Kidney glomerular epithelial cell (primary cell): ENCODE data around the gene ZNF32.
"Not testable (repeated sequence)": the region's sequence is repeated elsewhere in the genome, so short reads cannot be mapped to it uniquely, and the experiment has no call there.

Experiments
- DNase-seq: peaks from one replicate; lab custom pipeline; 2025; lab: John Stamatoyannopoulos, UW

ZNF32 gene

DNA sequence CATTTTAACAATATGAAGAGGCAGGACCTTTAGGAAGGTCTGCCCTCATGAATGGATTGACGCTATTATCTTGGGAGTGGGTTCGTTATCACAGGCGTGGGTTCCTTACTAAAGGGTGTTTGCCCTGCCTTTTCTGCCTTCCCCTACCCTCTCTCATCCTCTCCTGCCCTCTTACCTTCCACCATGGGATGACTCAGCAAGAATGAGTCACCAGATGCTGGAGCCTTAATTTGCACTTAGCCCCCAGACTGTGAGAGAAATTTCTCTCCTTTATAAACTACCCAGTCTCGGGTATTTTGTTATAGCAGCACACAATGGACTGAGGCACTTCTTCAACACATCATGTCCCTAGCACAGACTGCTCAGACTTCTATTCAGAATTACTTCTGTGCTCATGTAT is 31.4 kb upstream of the ZNF32 start:
- DNase-seq, result no peak

DNA sequence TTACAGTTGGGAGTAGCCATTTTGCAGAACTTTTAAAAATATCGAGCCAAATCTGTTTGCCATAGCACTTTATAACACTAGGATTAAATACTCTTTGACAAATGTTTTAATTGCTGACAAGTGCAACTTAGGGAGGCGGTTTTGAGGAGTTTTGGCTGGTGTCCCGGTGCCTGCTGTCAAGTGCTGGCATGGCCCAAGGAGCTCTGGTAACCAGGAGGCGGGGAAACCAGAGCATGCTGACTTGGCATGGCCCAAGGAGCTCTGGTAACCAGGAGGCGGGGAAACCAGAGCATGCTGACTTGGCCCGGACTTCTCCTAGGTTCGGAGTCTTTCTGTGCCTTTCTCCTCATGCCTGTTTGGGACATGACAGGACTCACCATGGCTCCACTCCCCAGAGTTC is 30.8 kb upstream of the ZNF32 start:
- no peak for DNase-seq

DNA sequence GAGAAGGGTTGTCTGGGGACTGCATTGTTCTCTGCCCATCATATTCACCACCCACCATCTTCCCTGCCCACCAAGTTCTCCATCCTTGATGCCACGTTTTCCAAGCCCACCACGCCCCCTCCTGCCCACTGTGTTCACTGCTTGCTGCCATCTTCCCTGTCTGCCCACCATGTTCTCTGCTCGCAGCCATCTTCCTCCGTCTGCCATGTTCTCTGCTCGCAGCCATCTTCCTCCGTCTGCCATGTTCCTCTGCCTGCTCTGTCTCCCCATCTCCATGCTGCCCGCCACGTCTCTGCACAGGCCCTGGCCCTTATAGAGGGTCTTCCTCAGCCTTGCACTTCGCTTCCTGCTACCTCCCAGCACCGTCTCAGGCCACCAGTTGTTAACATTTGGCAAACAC is 30.0 kb upstream of the ZNF32 start:
- no peak for DNase-seq

DNA sequence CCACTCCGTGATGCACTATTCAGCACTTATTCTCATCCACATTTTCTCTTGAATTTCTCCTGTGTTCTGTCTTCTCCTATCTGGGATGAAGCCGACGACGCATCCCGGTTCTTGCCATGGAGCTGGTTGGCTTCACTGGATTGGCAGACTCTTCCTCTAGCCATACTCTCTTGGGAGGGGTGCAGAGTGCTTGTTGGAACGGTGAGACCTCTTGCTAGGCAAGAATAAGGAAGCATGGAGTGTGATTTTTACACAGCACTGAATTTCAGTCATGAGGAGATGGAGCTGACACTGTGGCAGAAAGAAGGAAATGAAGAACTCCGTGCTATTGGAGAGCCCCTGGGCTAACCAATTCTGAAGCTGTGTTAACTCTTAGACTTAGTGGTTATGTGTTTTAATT is 28.2 kb upstream of the ZNF32 start:
- no peak for DNase-seq

DNA sequence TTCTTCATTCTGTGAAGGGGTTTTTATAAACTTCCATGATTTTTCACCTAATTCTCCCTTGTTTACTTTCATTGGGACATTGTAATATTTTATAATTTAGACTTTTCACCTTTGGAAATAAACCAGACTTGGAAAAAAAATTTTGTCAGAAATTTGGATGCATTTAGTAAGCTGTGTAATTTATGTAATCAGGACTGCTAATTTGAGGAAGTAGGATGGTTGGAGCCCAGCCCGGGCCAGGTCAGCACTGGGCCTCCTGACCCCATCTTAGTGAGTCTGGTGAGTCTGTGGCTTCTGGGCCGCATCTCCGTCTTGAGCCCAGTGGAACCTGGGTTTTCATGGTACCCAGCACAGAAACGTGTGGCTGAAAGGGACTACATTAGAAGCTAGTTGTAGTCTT is 27.6 kb upstream of the ZNF32 start:
- DNase-seq, result no peak

- no peak for DNase-seq
Observed at GRCh38 chr10:43674553-43675210, 26.0 kb upstream of the ZNF32 start.

DNA sequence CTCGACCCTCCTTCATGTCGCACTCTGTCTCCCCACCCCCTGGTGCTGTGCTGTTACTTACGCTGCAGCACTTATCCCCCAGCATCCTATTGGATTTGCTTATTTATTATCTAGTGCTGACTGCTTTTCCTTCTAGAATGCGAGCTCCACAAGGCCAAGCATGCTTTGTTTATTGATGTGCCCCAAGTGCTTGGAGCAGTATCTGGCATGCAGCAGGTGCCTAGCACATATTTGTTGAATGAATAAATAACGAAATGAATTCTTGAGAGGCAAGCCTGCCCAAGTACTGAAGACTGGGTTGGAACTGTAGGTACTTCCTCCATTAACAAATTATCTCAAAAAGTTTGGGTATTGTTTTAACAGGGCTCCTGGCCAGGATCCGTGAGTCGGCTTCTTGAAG is 24.8 kb upstream of the ZNF32 start:
- DNase-seq, result no peak

DNA sequence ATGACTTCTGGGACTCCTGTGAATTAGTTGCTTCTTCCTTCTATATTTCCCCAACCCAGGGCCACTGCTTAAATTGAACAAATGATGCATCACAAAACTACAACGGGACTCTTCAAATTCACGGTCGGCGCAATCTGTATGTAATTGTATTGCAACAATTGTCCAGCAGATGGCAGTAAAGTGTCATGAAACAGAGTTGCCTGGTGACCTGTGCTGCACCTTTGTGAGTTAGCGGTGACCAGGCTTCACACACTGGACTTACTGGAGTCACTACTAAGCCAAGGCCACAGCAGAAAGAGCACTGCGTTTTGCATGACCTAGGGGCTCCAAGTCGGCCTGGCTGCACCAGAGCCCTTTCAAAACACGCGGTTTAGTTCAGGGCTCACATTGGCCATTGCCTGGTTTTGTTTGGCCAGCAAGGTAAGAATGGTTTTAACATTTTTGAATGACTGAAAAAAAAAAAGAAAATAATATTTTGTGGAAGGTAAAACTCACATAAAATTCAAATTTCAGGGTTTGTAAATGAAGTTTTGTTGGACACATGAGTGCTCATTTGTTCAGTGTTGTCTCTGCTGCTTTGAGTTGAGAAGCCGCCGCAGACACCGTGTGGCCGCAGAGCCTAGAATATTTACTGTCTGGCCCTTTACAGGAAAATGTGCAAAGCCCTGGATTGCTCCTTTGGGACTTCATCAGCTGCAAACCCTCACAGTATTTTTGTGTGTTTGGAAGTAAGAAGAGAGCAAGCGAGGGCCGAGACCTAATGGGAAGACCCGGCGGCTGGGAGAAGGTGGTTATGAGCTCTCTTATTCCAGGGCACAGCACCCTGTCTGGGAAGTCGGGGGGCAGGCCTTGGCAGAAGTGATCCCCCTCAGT is 23.2 kb upstream of the ZNF32 start:
- DNase-seq, result peak; percentile 50

DNA sequence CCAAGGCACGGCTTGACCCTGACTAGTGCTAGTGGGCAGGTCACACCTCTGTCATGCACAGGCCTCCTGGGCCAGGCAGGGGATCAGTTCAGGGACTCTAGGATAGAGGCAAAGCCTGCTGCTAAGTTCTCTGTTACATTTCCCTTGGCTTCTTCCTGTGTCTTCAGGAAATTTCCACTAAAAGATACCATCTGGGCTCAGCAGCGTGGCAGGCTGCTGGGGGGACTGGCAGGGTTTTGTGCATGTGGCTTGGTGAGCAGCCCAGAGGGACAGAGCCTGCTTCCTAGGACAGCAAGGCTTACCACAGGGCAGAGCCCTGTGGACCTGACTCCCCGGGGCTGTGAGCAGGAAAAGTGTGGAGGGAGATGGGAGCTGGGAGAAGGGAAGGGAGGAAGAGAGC is 20.7 kb upstream of the ZNF32 start:
- DNase-seq, result no peak

DNA sequence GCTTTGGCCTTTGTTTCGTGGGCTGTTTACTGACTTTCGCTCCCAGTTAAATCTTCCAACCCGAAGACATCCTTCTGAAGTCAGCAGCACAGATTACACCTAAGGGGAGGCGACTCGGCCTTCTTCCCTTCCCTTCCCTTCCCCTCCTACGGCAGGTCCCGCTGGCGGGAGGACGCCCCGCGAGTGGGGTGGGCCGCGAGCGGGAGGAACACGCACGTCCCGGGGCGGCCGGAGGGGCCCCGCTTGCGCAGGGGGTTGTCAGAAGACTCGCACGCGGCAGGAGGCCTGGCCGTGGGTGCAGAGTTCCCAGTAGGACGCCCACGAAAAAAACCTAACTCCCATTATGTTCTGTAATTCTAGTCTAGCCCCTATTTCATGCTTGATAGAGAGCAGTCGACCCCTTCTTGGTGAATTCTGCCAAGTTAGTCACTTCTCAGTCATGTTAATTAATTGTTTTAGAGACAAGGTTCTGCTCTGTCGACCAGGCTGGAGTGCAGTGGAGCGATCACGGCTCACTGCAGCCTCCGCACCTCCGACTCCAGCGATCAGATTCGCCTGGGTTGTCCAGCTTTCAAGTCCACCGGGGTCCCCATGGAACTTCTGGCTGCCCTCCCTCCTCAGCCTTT is 19.2 kb upstream of the ZNF32 start:
- peak; percentile 67 for DNase-seq

GRCh38 chr10:43667317-43667731 is 18.6 kb upstream of the ZNF32 start:
- DNase-seq, result no peak

GRCh38 chr10:43666552-43666951 is 17.9 kb upstream of the ZNF32 start:
- DNase-seq, result no peak

- DNase-seq, result no peak
Observed at GRCh38 chr10:43665054-43665453, 16.4 kb upstream of the ZNF32 start.

- DNase-seq, result no peak
Observed at GRCh38 chr10:43658227-43658626, 9.5 kb upstream of the ZNF32 start.

- no peak for DNase-seq
Observed at GRCh38 chr10:43655311-43655710, 6.6 kb upstream of the ZNF32 start.

GRCh38 chr10:43653746-43654145 is 5.1 kb upstream of the ZNF32 start:
- no peak for DNase-seq

GRCh38 chr10:43649185-43649523 is 473 bp upstream of the ZNF32 start:
- DNase-seq, result no peak

DNA sequence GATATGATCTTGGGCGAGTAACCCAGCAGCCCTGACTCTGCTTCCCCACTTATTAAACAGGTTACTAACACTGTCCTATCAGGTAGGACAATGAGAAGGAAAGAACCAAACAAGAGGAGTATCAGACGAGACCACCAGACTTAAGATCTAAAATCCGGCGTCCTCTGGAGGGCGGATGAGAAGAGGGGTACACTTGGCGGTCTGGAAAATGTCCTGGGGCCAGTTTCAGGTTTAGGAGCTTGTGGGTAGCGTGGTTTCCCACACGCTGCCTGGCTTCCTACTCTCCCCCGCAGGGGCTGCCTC is 635 bp downstream of the ZNF32 start:
- DNase-seq, result no peak

GRCh38 chr10:43647576-43647975 is 1.1 kb downstream of the ZNF32 start:
- DNase-seq, result no peak

DNA sequence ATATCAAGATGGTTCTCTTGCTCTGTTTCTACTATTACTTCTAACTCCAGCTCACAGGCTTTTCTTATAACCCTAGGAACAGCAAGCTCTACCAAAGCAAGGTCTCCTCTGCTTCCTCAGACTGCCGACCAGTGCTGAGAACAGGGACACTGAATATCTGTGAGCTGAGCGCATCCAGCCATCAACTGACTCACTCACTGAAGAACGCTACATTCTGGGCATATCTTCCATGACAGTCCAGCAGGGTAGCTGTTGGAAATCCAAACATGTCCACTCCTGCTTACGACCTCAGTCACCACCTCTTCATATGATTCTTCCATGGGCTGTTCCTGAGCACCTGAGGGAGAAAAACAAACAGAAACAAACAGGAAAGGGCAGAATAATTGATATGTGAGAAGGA is 2.8 kb downstream of the ZNF32 start:
- no peak for DNase-seq

DNA sequence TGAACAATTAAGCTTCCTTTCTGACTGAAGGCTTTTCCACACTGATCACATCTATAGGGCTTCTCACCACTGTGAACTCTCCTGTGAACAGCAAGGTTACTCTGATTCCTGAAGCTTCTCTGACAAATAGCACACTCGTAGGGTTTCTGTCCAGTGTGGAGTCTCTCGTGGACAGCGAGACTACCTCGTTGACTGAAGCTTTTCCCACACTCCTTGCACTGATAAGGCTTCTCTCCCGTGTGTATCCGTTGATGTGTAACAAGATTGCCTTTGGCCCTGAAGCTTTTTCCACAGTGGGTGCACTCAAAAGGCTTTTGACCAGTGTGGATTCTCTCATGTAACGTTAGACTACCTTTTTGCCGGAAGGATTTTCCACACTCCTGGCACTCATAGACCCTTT is 4.4 kb downstream of the ZNF32 start:
- no peak for DNase-seq

DNA sequence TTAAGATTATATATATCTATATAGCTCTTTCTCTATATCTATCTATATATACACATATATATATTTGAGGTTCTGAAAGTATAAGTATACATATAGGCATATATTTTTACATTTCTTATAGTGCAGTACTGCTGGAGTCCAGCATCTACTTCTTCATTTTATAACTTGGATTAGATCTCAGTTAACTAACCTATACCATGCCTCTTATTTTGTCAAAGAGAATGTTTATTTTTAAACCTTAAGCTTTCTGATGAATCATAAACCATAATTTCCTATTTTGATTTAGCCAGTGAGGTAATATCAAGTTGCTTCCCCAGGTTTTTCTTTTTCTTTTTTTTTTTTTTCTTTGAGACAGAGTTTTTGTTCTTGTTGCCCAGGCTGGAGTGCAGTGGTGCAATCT is 8.1 kb downstream of the ZNF32 start:
- DNase-seq, result no peak

DNA sequence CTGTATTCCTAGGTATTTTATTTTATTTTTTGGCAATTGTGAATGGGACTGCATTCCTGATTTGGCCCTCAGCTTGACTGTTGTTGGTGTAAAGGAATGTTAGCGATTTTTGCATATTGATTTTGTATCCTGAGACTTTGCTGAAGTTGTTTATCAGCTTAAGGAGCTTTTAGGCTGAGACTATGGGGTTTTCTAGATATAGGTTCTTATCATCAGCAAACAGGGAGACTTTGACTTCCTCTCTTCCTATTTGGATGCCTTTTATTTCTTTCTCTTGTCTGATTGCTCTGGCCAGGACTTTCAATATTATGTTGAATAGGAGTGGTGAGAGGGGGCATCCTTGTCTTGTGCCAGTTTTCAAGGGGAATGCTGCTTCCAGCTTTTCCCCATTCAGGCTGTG is 12.9 kb downstream of the ZNF32 start:
- DNase-seq, result not testable (repeated sequence)

GRCh38 chr10:43628956-43629355 is 19.7 kb downstream of the ZNF32 start:
- DNase-seq, result no peak
